ENCODE data around the gene SHB.

Gene SHB

DNA sequence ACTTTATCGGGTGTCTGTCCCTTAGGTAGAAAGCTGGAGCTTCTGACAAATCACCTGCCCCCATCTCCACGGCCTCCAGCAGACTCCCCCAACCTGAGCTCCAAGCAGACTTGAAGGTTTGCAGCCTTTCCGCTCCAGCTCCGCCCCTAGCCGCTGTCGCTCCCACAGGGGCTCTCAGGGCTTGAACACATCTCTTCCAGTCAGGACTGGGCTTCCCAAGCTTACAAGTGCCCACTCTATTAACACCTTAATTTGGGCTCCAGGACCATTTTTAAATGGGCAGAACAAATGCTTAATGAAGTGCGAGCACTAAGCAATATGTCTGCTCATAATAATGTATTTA, 147.9 kb downstream of the SHB start:
- Histone ChIP-seq H3K27me3 (replicated peaks) (no peaks in the 10 kb centered on the region), H3K36me3 (replicated peaks) (peaks cover 29% of the 10 kb centered on the region), H3K4me3 (ENCODE audit: low read depth, low read length) (no peak overlapping the region), H3K27ac (no peak overlapping the region)
- TF ChIP-seq, protein P1, sequence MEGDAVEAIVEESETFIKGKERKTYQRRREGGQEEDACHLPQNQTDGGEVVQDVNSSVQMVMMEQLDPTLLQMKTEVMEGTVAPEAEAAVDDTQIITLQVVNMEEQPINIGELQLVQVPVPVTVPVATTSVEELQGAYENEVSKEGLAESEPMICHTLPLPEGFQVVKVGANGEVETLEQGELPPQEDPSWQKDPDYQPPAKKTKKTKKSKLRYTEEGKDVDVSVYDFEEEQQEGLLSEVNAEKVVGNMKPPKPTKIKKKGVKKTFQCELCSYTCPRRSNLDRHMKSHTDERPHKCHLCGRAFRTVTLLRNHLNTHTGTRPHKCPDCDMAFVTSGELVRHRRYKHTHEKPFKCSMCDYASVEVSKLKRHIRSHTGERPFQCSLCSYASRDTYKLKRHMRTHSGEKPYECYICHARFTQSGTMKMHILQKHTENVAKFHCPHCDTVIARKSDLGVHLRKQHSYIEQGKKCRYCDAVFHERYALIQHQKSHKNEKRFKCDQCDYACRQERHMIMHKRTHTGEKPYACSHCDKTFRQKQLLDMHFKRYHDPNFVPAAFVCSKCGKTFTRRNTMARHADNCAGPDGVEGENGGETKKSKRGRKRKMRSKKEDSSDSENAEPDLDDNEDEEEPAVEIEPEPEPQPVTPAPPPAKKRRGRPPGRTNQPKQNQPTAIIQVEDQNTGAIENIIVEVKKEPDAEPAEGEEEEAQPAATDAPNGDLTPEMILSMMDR (IDR thresholded peaks at IDR 0.05; ENCODE audit: low read depth, low read length, missing control alignments): no peak
- DNase-seq: no peak
- in situ Hi-C loops (cut with HindIII; ENCODE audit: low pct_ligation_motif_present, low sequenced_read_pairs): no loop called here

DNA sequence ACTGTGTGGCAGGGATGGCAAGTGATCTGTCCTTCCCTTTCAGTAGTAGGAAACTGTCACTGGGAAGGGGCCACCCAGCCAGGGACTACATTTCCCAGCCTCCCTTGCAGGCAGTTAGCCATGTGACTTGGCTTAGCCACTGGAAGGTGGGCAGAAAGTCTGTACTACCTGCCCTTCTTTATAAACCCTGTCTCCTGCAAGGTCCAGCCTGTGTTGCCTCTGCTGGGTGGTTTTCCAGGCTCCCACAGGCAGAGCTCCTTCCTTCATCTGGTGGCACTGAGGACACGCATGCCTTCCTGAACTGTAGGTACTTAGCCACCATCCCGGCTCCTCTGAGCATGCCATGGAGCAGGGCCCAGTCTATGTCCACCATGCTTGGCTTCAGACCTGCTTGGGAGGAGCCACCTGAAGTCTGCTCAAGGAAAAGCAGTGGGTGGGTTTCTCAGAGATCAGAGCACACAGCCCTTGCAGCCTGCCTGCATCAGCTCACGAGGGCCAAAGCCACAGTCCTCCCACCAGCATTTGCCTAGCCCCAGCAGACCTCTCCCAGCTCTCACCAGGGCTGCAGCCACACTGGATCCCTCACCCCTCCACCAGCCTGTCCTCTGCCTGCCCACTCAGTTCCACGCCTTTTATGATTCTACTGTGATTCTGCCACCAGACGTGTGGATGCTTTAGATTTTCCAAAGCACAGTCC, 148.4 kb downstream of the SHB start:
- H3K27me3 ChIP-seq (replicated peaks): no peaks in the 10 kb centered on the region
- in situ Hi-C loops (cut with HindIII; ENCODE audit: low pct_ligation_motif_present, low sequenced_read_pairs): no loop called here
- peaks cover 32% of the 10 kb centered on the region for H3K36me3 ChIP-seq (replicated peaks)
- no peak for DNase-seq
- no peak overlapping the region for H3K27ac ChIP-seq
- TF ChIP-seq, protein P1 (IDR thresholded peaks at IDR 0.05; ENCODE audit: low read depth, low read length, missing control alignments): no peak
- H3K4me3 ChIP-seq (ENCODE audit: low read depth, low read length): no peak overlapping the region

DNA sequence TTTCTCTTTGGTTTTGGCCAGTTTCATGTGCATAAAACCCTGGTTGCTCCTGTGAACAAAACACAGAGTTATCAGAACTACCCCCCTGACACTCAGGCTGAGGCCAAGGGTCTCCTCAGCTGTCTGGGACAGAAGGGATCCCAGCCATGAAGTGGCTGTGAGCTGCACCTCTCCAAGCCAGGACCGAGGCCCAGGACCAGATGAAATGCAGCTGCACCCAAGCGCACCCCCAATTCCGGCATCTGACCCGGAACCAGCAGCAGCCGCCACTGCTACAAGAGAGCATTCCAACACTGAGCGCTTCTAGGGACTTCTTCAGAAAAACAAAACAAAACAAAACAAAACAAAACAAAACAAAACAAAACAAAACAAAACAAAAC, 149.1 kb downstream of the SHB start:
- in situ Hi-C loops (cut with HindIII; ENCODE audit: low pct_ligation_motif_present, low sequenced_read_pairs): no loop called here
- TF ChIP-seq, protein P1 (IDR thresholded peaks at IDR 0.05; ENCODE audit: low read depth, low read length, missing control alignments): no peak

DNA sequence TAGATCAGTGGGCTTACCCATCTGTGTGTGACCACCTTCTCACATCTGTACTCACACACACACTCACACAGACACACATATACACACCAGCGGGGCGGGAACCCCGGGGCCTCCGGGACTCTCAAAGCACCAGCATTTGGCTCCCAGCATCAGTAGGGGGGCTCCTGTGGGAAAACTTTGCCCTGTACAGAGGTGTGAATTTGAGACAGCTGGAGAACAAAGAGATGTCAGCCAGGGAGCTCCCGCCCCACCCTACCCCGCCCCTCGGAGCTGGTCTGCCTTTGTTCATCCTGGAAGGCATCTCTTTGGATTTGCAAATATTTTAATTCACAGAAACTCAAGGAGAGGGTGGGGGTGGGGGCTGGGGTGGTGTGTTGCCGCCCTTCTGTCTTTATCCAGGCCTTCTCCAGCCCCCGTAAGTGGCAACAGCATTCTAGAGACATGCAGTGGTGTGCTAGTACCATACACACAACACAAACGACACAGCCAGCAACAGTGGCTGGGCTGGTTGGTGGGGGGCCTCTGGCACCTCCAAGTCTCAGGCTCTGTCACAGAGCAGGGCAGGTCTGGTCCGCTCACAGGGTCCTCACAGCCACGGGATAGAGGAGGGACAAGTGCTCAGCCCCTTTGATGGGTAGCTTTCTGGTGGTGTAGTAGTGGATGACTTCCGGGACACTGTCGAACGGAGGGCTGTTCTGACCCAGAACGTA, 149.6 kb downstream of the SHB start:
- peaks cover 32% of the 10 kb centered on the region for H3K36me3 ChIP-seq (replicated peaks)
- in situ Hi-C loops (cut with HindIII; ENCODE audit: low pct_ligation_motif_present, low sequenced_read_pairs): no loop called here
- H3K27ac ChIP-seq: no peak overlapping the region
- H3K4me3 ChIP-seq (ENCODE audit: low read depth, low read length): no peak overlapping the region
- TF ChIP-seq, protein P1 (IDR thresholded peaks at IDR 0.05; ENCODE audit: low read depth, low read length, missing control alignments): no peak
- no peaks in the 10 kb centered on the region for H3K27me3 ChIP-seq (replicated peaks)
- DNase-seq: no peak

More for the DNA sequence above, 149.1 kb downstream of the SHB start:
- Histone ChIP-seq H3K27ac (no peak overlapping the region), H3K4me3 (ENCODE audit: low read depth, low read length) (no peak overlapping the region), H3K36me3 (replicated peaks) (peaks cover 32% of the 10 kb centered on the region), H3K27me3 (replicated peaks) (no peaks in the 10 kb centered on the region)
- no peak for DNase-seq

DNA sequence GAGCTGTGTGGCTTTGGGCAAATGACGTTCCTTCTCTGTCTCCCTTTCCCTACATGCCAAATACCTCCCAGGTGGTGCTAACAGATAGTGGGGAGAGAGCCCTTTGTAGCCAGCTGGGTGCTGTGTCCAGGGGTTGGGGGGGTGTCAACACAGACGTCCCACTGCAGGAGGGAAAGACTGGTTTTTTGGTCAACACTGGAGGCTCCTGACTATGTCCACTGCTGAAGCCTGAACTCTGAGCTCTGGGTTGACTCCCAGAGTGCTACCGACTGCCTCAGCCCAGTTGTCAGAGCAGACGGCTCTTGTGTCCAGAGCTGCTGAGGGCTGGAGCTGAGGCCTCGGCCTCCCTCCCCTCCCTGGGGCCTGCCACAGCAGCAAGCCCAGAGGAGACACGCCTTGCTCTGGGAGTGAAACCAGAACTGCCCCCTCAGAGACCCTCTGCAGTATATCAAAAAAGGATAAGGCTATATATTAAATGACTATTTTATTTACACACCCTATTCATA, 150.3 kb downstream of the SHB start:
- in situ Hi-C loops (cut with HindIII; ENCODE audit: low pct_ligation_motif_present, low sequenced_read_pairs): no loop called here
- Histone ChIP-seq H3K27ac (no peak overlapping the region), H3K36me3 (replicated peaks) (peaks cover 35% of the 10 kb centered on the region), H3K4me3 (ENCODE audit: low read depth, low read length) (no peak overlapping the region), H3K27me3 (replicated peaks) (no peaks in the 10 kb centered on the region)
- TF ChIP-seq, protein P1 (IDR thresholded peaks at IDR 0.05; ENCODE audit: low read depth, low read length, missing control alignments): no peak
- no peak for DNase-seq
